Right lobe of liver (tissue), 6 donors: ENCODE measurements around the gene CYP11A1. TPM values are rescaled to one million over a fixed set of nuclear protein-coding genes. Genes with fewer than 3 reads are reported as not detected.

ENCODE experiments used
- ATAC-seq, 4 donors: fragments of 200-7000 bp; cut with Tn5 transposase; one replicate each; pipeline ENCODE4 v1.9.1; 2020; ENCODE audit warnings: mild to moderate bottlenecking in 4 of 4, moderate library complexity in 4 of 4
- DNase-seq, 3 donors: peaks; one replicate each; pipeline ENCODE4 v3.0.0-alpha.2; 2020
- H3K27ac ChIP-seq, 3 donors: fragments of 200-600 bp; one replicate each; pipeline ENCODE4 v1.8.0; 2022
- H3K27me3 ChIP-seq, 2 donors: fragments of 200-600 bp; one replicate each; pipeline ENCODE4 v1.8.0; 2022
- H3K36me3 ChIP-seq, 4 donors: fragments of 200-600 bp; sonication (generic) in 1 of 4; one replicate each; pipeline versions ENCODE4 v1.5.1 to v1.8.0; 2017 to 2022; ENCODE audit warnings: control low read depth in 1 of 4
- H3K4me1 ChIP-seq, 4 donors: fragments of 200-600 bp; sonication (generic) in 1 of 4; one replicate each; pipeline versions ENCODE4 v1.5.1 to v1.8.0; 2017 to 2022; ENCODE audit warnings: control low read depth in 1 of 4
- H3K4me3 ChIP-seq, 3 donors: fragments of 200-600 bp; one replicate each; pipeline ENCODE4 v1.8.0; 2022
- H3K9me3 ChIP-seq, 4 donors: fragments of 200-600 bp; sonication (generic) in 1 of 4; one replicate each; pipeline versions ENCODE4 v1.5.1 to v1.8.0; 2017 to 2022; ENCODE audit warnings: control low read depth in 1 of 4
- POLR2A ChIP-seq: fragments of 450-650 bp; IDR thresholded peaks from one replicate; pipeline ENCODE4 v1.6.1; 2017; ENCODE audit warnings: antibody characterized with exemption, mild to moderate bottlenecking
- WGBS: methylation state at CpG from one replicate; pipeline ENCODE4 v1.1.6; 2018; ENCODE audit warnings: low coverage, low lambda C conversion rate; ENCODE audit not compliant: insufficient coverage; ENCODE audit errors: missing lambda C conversion rate; 5-methylcytosine and 5-hydroxymethylcytosine counted together
- intact Hi-C, 2 donors: fragments of 100-400 bp; cut with DNase I; formaldehyde crosslinking; loops; one replicate each; pipeline versions ENCODE4 v1.11.2 to v1.14.1; 2022
- total RNA-seq, 6 experiments: library from RNA; depleted of rRNA in 2 of 6; stranded (reverse); fragments of >200 nt in 2 of 6; fragmentation: NEBNext Ultra II Directional in 3 of 6; extraction: Animal tissue kit (Norgen Biotek cat#: 25700) in 3 of 6; gene quantifications; one replicate each; pipeline versions ENCODE4 v1.1.0 to v1.2.4, GENCODE V29; 2016 to 2023
- TF ChIP-seq, protein P1 (sequence below), 4 donors: fragments of 200-600 bp in 3 of 4; fragments of 450-650 bp in 1 of 4; IDR thresholded peaks; one replicate each; pipeline versions ENCODE4 v1.5.1 to v1.8.0; 2016 to 2022; ENCODE audit warnings: antibody characterized with exemption in 4 of 4, mild to moderate bottlenecking in 2 of 4
- donor health status: DM: no; HTN: yes; CAD: no.
- donor health status: DM: no; HTN: no; CAD: no.
- donor health status: DM: no; HTN: no; CAD: no.
- donor health status: DM: no; HTN: yes; CAD: no.
- donor health status: DM: no; HTN: yes; CAD: no.

The CYP11A1 gene
- total RNA-seq, 6 experiments from 2014 or later: 2.5 to 6.4 (median 2.8) TPM

DNA sequence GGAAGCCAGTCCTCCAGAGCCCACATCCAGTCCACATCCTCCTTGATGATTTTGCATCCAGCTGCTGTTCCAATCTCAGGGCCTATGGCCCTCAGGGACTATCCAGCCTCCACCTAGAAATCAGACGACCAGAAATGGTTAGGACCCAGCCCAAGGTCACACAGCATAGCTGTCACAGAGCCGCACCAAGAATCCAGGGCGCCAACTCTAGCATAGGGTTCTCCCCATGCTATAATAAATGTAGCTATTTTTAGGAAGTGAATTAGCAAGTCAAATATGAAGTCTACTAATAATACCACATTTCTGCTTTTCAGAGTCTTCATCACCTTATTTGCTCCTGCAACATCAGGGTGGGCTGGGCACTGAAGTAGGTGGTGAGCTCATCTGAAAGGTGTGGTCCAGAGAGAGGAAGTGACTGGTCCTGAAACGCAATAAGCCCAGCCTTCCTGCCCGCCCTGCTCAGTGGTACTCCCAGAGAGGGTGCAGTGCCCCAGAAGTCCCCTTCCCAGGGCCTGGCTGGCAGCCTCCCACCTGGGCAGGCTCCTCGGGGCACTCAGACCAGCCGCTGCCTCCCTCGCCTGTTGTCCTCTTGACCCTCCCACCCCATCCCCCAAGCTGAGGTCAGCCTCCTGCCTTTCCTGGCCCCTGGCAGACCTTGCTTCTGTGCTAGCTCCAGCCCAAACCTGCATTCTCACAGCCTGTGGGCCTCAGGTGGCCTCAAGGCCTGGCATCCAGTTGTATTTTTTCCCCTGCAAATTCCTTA is 17.6 kb upstream of the CYP11A1 start:
- TF ChIP-seq, protein P1, sequence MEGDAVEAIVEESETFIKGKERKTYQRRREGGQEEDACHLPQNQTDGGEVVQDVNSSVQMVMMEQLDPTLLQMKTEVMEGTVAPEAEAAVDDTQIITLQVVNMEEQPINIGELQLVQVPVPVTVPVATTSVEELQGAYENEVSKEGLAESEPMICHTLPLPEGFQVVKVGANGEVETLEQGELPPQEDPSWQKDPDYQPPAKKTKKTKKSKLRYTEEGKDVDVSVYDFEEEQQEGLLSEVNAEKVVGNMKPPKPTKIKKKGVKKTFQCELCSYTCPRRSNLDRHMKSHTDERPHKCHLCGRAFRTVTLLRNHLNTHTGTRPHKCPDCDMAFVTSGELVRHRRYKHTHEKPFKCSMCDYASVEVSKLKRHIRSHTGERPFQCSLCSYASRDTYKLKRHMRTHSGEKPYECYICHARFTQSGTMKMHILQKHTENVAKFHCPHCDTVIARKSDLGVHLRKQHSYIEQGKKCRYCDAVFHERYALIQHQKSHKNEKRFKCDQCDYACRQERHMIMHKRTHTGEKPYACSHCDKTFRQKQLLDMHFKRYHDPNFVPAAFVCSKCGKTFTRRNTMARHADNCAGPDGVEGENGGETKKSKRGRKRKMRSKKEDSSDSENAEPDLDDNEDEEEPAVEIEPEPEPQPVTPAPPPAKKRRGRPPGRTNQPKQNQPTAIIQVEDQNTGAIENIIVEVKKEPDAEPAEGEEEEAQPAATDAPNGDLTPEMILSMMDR (IDR thresholded peaks at IDR 0.05): no peak
- no peak for TF ChIP-seq POLR2A
- H3K9me3 ChIP-seq: no peaks in the 10 kb centered on the region
- H3K36me3 ChIP-seq: no peaks in the 10 kb centered on the region
- no peaks in the 10 kb centered on the region for H3K4me1 ChIP-seq
- no peak overlapping the region for H3K27ac ChIP-seq
- intact Hi-C loops: loop anchor here (5.0 to 10.0 kb wide), 2 partner anchors 52 to 100 kb away; no protein-coding TSS in a partner anchor
- 17% methylated on average over 3 of the region's 8 CpGs for WGBS
- H3K4me3 ChIP-seq: no peak overlapping the region
- no peaks in the 10 kb centered on the region for H3K27me3 ChIP-seq
- DNase-seq (peak in 1 of 3 donors; percentile 47), ATAC-seq (peak in 1 of 4 donors; percentile 8)

DNA sequence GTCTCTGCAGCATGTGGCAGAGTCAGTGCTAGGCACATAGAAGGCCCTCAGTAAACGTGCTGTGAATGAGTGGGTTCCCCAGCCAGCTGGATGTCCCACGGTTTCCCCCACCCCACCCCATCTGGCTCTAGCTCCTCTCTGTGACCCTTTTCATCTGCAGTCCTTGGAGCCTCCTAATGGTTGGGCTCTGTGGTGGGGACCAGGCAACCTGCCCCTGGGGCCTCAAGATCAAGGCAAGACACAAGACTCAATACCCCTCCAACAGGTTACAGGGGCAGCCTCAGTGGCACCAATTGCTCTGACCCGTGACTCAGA is 17.1 kb upstream of the CYP11A1 start:
- ATAC-seq: no peak
- no peaks in the 10 kb centered on the region for H3K9me3 ChIP-seq
- no peak overlapping the region for H3K27ac ChIP-seq
- no peaks in the 10 kb centered on the region for H3K27me3 ChIP-seq
- intact Hi-C loops: loop anchor here (5.0 to 10.0 kb wide), 2 partner anchors 53 to 100 kb away; no protein-coding TSS in a partner anchor
- TF ChIP-seq POLR2A: no peak
- TF ChIP-seq, protein P1 (IDR thresholded peaks at IDR 0.05): no peak
- no peaks in the 10 kb centered on the region for H3K36me3 ChIP-seq
- DNase-seq: peak in 1 of 3 donors; percentile 15
- WGBS: no CpG with 5 or more reads among the region's 3 CpGs
- no peaks in the 10 kb centered on the region for H3K4me1 ChIP-seq
- no peak overlapping the region for H3K4me3 ChIP-seq

DNA sequence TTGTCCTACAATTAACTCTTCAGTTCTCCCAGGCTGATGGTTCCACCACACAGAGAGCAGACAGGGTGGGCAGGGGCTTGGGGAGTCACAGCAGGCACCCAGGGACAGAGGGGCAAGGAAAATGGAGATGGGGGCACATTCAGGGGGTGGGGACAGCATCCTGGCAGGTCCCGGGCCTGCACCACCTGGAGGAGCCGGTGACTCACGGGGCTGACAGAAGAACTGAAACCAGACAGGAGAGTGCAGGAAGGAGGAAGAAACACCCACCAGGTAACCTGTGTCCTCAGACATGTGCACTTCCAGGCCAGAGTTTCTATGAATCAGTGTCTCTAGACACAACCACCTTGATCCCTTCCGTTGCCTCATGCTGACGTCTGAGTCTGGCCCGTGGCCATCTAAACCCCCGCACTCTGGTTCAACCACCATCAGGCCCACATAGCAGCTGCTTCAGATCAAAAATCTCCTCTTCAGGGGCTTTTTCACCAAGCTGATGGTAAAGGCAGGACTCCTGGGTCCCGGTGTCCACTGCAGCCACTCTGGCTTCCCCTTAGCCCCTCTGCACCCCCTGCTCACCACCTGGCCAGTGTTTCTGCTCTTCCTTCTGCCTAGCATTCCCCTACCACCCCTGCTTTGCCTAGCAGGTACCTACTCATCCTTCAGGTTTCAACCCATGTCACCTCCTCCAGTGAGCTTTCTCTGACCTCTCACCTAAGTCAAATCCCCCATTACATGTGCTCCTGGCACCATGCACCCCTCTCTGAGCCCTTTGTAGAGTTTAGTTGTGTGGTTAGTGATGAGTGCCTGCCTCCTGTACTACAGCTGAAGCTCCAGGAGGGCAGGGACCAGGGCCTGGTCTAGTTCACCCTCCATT is 16.5 kb upstream of the CYP11A1 start:
- ATAC-seq (no peak), DNase-seq (peak in 1 of 3 donors; percentile 37)
- no peak overlapping the region for H3K4me3 ChIP-seq
- 91% methylated on average over 1 of the region's 8 CpGs for WGBS
- no peaks in the 10 kb centered on the region for H3K27me3 ChIP-seq
- no peaks in the 10 kb centered on the region for H3K4me1 ChIP-seq
- intact Hi-C loops: loop anchor here (5.0 to 10.0 kb wide), 2 partner anchors 53 to 101 kb away; no protein-coding TSS in a partner anchor
- no peaks in the 10 kb centered on the region for H3K9me3 ChIP-seq
- no peak overlapping the region for H3K27ac ChIP-seq
- TF ChIP-seq POLR2A: no peak
- TF ChIP-seq, protein P1 (IDR thresholded peaks at IDR 0.05): no peak
- H3K36me3 ChIP-seq: no peaks in the 10 kb centered on the region

DNA sequence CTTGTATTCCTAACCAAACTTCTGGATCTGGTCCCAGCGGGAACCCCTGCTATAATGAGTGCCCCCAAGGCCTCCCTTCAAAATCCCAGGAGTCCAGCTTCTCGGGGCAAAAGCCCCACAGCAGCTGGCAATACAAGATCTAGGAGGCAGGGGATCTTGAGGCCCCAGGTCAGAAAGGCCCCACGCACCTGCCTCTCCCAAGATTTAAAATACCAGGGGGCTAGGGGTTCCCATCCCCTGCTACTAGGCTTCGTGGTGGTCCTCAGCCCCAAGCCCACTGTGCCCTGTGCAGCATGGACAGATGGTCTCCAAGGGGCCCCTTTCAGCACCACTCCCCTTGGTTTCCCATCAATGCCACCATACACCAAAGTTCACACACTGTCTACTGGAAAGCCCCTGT is 15.8 kb upstream of the CYP11A1 start:
- no CpG with 5 or more reads among the region's 4 CpGs for WGBS
- Histone ChIP-seq H3K9me3 (no peaks in the 10 kb centered on the region), H3K4me3 (no peak overlapping the region), H3K4me1 (no peaks in the 10 kb centered on the region), H3K27ac (no peak overlapping the region), H3K36me3 (no peaks in the 10 kb centered on the region), H3K27me3 (no peaks in the 10 kb centered on the region)
- peak in 1 of 3 donors; percentile 23 for DNase-seq
- no peak for TF ChIP-seq POLR2A
- TF ChIP-seq, protein P1 (IDR thresholded peaks at IDR 0.05): no peak
- ATAC-seq: no peak
- intact Hi-C loops: loop anchor here (5.0 to 10.0 kb wide), 2 partner anchors 54 to 102 kb away; no protein-coding TSS in a partner anchor
